ENCODE data around the gene CAPN3.

The CAPN3 gene

GRCh38 chr15:42355291-42355690 lies 4.0 kb upstream of the CAPN3 start:
- DNase-seq (ENCODE audit: low read depth in 2 of 2, low spot score in 1 of 2): no peak

- DNase-seq (ENCODE audit: low read depth in 2 of 2, low spot score in 1 of 2): no peak
Measured at GRCh38 chr15:42356851-42357250, 2.5 kb upstream of the CAPN3 start.

- DNase-seq (ENCODE audit: low read depth in 2 of 2, low spot score in 1 of 2): no peak
Measured at GRCh38 chr15:42358141-42358540, 1.2 kb upstream of the CAPN3 start.

GRCh38 chr15:42359985-42360384 lies 684 bp downstream of the CAPN3 start:
- DNase-seq (ENCODE audit: low read depth in 2 of 2, low spot score in 1 of 2): no peak

- no peak for DNase-seq (ENCODE audit: low read depth in 2 of 2, low spot score in 1 of 2)
Measured at GRCh38 chr15:42360535-42361112, 1.3 kb downstream of the CAPN3 start.

- DNase-seq (ENCODE audit: low read depth in 2 of 2, low spot score in 1 of 2): no peak
Measured at GRCh38 chr15:42363487-42363886, 4.2 kb downstream of the CAPN3 start.

GRCh38 chr15:42363942-42364341 lies 4.6 kb downstream of the CAPN3 start:
- no peak for DNase-seq (ENCODE audit: low read depth in 2 of 2, low spot score in 1 of 2)

GRCh38 chr15:42364529-42364928 lies 5.2 kb downstream of the CAPN3 start:
- no peak for DNase-seq (ENCODE audit: low read depth in 2 of 2, low spot score in 1 of 2)

GRCh38 chr15:42365921-42366550 lies 6.7 kb downstream of the CAPN3 start:
- no peak for DNase-seq (ENCODE audit: low read depth in 2 of 2, low spot score in 1 of 2)

GRCh38 chr15:42367041-42367440 lies 7.7 kb downstream of the CAPN3 start:
- no peak for DNase-seq (ENCODE audit: low read depth in 2 of 2, low spot score in 1 of 2)

- no peak for DNase-seq (ENCODE audit: low read depth in 2 of 2, low spot score in 1 of 2)
Measured at GRCh38 chr15:42368096-42368495, 8.8 kb downstream of the CAPN3 start.

GRCh38 chr15:42371096-42371495 lies 11.8 kb downstream of the CAPN3 start:
- no peak for DNase-seq (ENCODE audit: low read depth in 2 of 2, low spot score in 1 of 2)

GRCh38 chr15:42373274-42373673 lies 14.0 kb downstream of the CAPN3 start:
- DNase-seq (ENCODE audit: low read depth in 2 of 2, low spot score in 1 of 2): no peak

- no peak for DNase-seq (ENCODE audit: low read depth in 2 of 2, low spot score in 1 of 2)
Measured at GRCh38 chr15:42373936-42374335, 14.6 kb downstream of the CAPN3 start.

- DNase-seq (ENCODE audit: low read depth in 2 of 2, low spot score in 1 of 2): no peak
Measured at GRCh38 chr15:42374810-42375209, 15.5 kb downstream of the CAPN3 start.

- no peak for DNase-seq (ENCODE audit: low read depth in 2 of 2, low spot score in 1 of 2)
Measured at GRCh38 chr15:42375252-42375651, 16.0 kb downstream of the CAPN3 start.

GRCh38 chr15:42375941-42376340 lies 16.6 kb downstream of the CAPN3 start:
- DNase-seq (ENCODE audit: low read depth in 2 of 2, low spot score in 1 of 2): no peak

- no peak for DNase-seq (ENCODE audit: low read depth in 2 of 2, low spot score in 1 of 2)
Measured at GRCh38 chr15:42378011-42378410, 18.7 kb downstream of the CAPN3 start.

GRCh38 chr15:42384597-42384996 lies 25.3 kb downstream of the CAPN3 start:
- no peak for DNase-seq (ENCODE audit: low read depth in 2 of 2, low spot score in 1 of 2)

- no peak for DNase-seq (ENCODE audit: low read depth in 2 of 2, low spot score in 1 of 2)
Measured at GRCh38 chr15:42385206-42385979, 26.1 kb downstream of the CAPN3 start.

GRCh38 chr15:42385980-42386700 lies 26.8 kb downstream of the CAPN3 start:
- DNase-seq (ENCODE audit: low read depth in 2 of 2, low spot score in 1 of 2): no peak

- no peak for DNase-seq (ENCODE audit: low read depth in 2 of 2, low spot score in 1 of 2)
Measured at GRCh38 chr15:42387603-42388002, 28.3 kb downstream of the CAPN3 start.
